ENCODE measurements around the gene CPED1. TPM values are rescaled to one million over a fixed set of nuclear protein-coding genes. Genes with fewer than 3 reads are reported as not detected.

The CPED1 gene
- polyA plus RNA-seq, 1 experiment, result 52.0 TPM

DNA sequence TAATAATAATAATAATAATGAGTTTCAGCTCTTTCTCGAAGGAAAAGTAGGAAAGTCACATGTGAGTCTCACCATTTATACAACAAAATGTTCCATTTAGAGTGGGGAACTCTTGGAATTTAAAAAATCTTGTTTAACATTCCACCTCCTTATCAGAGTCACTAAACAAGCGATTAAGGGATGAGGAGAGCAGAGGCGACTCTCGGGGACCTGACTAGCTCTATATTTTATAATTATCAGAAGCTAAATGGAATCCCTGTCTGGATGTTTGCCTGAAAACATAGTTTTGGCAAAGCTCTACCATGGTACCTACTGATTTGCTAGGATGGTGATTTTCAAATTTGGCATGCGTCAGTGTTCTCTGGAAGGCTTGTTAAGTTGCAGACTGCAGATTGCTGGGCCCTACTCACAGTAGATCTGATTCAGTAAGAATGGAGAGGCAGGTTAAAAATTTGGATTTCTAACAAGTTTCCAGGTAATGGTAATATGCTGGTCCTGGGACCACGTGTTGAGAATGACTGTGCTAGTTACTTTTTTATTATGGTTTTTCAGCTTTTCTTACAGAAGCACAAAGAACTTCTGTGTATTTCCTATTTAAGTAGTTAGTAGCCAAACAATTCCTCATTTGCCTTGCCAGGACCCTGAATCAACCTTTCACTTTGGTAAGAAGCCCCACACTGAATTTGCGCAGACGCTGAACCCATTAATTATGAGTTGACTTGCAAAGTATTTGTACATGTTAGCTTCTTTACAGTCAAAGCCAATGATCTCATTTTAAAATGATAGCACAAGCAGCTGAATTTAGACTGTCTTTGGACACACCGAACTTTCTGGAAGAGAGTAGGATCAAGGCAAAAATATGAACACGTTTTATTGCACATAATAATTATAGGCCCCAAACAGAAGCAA, 39.5 kb downstream of the CPED1 start:
- H3K27me3 ChIP-seq (ENCODE audit: control insufficient read depth, insufficient read depth, low read length), result no peaks in the 10 kb centered on the region
- no peak overlapping the region for H3K27ac ChIP-seq (ENCODE audit: low read depth, low read length)
- DNase-seq (ENCODE audit: low read depth, low spot score), result no peak
- TF ChIP-seq, protein P1, sequence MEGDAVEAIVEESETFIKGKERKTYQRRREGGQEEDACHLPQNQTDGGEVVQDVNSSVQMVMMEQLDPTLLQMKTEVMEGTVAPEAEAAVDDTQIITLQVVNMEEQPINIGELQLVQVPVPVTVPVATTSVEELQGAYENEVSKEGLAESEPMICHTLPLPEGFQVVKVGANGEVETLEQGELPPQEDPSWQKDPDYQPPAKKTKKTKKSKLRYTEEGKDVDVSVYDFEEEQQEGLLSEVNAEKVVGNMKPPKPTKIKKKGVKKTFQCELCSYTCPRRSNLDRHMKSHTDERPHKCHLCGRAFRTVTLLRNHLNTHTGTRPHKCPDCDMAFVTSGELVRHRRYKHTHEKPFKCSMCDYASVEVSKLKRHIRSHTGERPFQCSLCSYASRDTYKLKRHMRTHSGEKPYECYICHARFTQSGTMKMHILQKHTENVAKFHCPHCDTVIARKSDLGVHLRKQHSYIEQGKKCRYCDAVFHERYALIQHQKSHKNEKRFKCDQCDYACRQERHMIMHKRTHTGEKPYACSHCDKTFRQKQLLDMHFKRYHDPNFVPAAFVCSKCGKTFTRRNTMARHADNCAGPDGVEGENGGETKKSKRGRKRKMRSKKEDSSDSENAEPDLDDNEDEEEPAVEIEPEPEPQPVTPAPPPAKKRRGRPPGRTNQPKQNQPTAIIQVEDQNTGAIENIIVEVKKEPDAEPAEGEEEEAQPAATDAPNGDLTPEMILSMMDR (IDR thresholded peaks at IDR 0.05; ENCODE audit: low read depth, low read length), result no peak
- POLR2A ChIA-PET, result interaction anchor here (0.7 to 1.7 kb wide), 3 partner anchors 39 to 78 kb away, joined by 5 read pairs; partner anchors contain the start of gene ING3
- no peaks in the 10 kb centered on the region; the same call in 1 of the 2 replicates for H3K9me3 ChIP-seq (ENCODE audit: control insufficient read depth, insufficient read depth, low read length)
- H3K4me3 ChIP-seq (ENCODE audit: low read depth, low read length), result no peak overlapping the region
- CTCF ChIA-PET, result interaction anchor here (0.8 to 1.8 kb wide), 6 partner anchors 11 to 80 kb away, joined by 3 to 6 read pairs (median 4); no protein-coding TSS in a partner anchor

DNA sequence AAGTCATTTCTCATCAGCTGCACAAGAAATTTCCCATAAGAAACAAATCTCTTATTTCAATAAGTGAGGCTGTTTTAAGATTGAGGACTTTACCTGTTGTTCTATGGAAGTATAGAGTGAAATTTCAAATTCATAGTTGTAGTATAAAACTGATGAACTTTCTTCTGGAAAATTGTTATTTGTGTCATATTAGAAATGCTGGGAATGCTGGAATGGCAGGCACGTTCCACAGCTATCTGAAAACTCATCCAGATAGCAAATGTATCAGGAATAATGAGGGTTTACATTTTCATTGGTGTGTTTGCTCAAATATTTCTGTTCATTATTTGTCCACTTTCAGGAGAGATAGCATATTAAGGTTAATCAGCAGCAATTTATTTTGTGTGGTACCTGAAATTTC, 40.8 kb downstream of the CPED1 start:
- no peaks in the 10 kb centered on the region; the same call in 1 of the 2 replicates for H3K9me3 ChIP-seq (ENCODE audit: control insufficient read depth, insufficient read depth, low read length)
- CTCF ChIA-PET, result interaction anchor here (1.3 kb wide), 1 partner anchor 42 kb away, joined by 6 read pairs; no protein-coding TSS in a partner anchor
- no peak overlapping the region for H3K27ac ChIP-seq (ENCODE audit: low read depth, low read length)
- H3K27me3 ChIP-seq (ENCODE audit: control insufficient read depth, insufficient read depth, low read length), result no peaks in the 10 kb centered on the region
- no peak overlapping the region for H3K4me3 ChIP-seq (ENCODE audit: low read depth, low read length)
- TF ChIP-seq, protein P1 (IDR thresholded peaks at IDR 0.05; ENCODE audit: low read depth, low read length), result no peak
- no peak for DNase-seq (ENCODE audit: low read depth, low spot score)
- POLR2A ChIA-PET, result no interaction called here

DNA sequence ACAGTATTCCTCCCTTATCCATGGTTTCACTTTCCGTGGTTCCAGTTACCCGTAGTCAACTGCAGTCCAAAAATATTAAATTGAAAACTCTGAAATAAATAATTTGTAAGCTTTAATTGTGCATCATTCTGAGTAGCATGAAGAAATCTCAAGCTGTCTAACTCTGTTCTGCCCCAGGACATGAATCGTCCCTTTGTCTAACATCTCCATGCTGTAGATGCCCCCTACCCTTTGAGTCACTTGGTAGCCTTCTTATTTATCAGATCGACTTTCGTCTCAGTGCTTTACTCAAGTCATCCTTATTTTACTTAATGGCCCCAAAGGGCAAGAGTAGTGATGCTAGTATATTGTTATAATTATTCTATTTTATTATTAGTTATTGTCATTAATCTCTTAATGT, 41.8 kb downstream of the CPED1 start:
- H3K4me3 ChIP-seq (ENCODE audit: low read depth, low read length), result no peak overlapping the region
- no peaks in the 10 kb centered on the region for H3K27me3 ChIP-seq (ENCODE audit: control insufficient read depth, insufficient read depth, low read length)
- ChIA-PET POLR2A (no interaction called here), CTCF (interaction anchor here (0.9 to 1.3 kb wide), 2 partner anchors 44 to 220 kb away, joined by 3 to 5 read pairs; no protein-coding TSS in a partner anchor)
- no peak overlapping the region for H3K27ac ChIP-seq (ENCODE audit: low read depth, low read length)
- TF ChIP-seq, protein P1 (IDR thresholded peaks at IDR 0.05; ENCODE audit: low read depth, low read length), result no peak
- H3K9me3 ChIP-seq (ENCODE audit: control insufficient read depth, insufficient read depth, low read length), result no peaks in the 10 kb centered on the region; the same call in 1 of the 2 replicates
- DNase-seq (ENCODE audit: low read depth, low spot score), result no peak

DNA sequence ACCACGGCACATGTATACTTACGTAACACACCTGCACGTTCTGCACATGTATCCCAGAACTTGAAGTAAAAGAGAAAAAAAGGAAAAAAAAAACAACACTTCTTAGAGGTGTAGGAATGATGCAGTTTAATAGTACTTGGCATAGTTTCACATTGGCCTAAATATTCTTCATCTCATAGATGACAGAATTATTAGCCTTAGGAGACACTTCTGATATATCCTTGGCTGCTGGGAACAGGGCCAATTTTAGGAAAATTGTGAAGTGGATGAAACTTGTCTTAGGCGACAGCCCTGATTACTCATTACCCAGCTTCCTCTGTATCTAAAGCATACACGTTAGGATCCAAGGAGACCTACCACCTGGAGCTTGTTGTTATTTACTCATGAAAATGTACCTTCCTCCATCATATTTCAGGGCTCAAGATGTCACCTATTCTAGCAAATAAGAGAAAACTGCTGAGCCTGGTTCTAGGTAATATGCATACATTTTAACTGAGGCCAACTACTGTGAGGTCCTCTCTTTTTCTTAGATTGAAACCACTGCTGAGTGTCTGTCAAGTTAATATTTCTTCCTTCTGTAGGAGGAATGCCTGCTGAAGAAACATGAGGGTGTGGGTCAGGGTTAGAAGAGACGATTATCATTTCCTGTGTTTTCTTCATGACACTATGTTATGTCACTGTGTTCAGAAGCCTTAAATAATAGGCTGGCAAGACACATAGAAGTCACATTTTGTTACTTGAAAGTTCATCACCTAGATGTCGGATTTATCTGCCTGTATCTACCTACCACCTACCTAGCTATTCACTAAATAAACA, 44.3 kb downstream of the CPED1 start:
- ChIA-PET POLR2A (no interaction called here), CTCF (interaction anchor here (1.0 kb wide), 1 partner anchor 48 kb away, joined by 4 read pairs; no protein-coding TSS in a partner anchor)
- no peaks in the 10 kb centered on the region for H3K27me3 ChIP-seq (ENCODE audit: control insufficient read depth, insufficient read depth, low read length)
- H3K4me3 ChIP-seq (ENCODE audit: low read depth, low read length), result no peak overlapping the region
- H3K27ac ChIP-seq (ENCODE audit: low read depth, low read length), result no peak overlapping the region
- no peak for DNase-seq (ENCODE audit: low read depth, low spot score)
- TF ChIP-seq, protein P1 (IDR thresholded peaks at IDR 0.05; ENCODE audit: low read depth, low read length), result no peak
- no peaks in the 10 kb centered on the region for H3K9me3 ChIP-seq (ENCODE audit: control insufficient read depth, insufficient read depth, low read length)

All from AG04450 (cell line).